Endodermal cell (in vitro differentiated cells): ENCODE measurements around the gene FGF14. TPM values are rescaled to one million over a fixed set of nuclear protein-coding genes. Genes with fewer than 3 reads are reported as not detected.
A peak's percentile ranks its signal among the peaks of the same experiment; 100 is the strongest.

ENCODE experiments used
- DNase-seq: peaks from one replicate; pipeline ENCODE4 v3.0.0-alpha.2; 2017
- H3K27ac ChIP-seq: 2 replicates; pipeline ENCODE4 v1.5.1; 2013; ENCODE audit warnings: mild to moderate bottlenecking, low read depth, low read length, moderate library complexity
- H3K27me3 ChIP-seq: 2 replicates; pipeline ENCODE4 v1.6.1; 2013; ENCODE audit warnings: mild to moderate bottlenecking, low read length, moderate library complexity; ENCODE audit not compliant: insufficient read depth, control insufficient read depth, poor library complexity, severe bottlenecking
- H3K36me3 ChIP-seq: 2 replicates; pipeline ENCODE4 v1.7.0; 2013; ENCODE audit warnings: mild to moderate bottlenecking, low read length, moderate library complexity; ENCODE audit not compliant: control insufficient read depth, insufficient read depth
- H3K4me1 ChIP-seq: one replicate; pipeline ENCODE4 v1.7.0; 2013; ENCODE audit warnings: low read length; ENCODE audit not compliant: control insufficient read depth, insufficient read depth
- H3K4me3 ChIP-seq: 2 replicates; pipeline ENCODE4 v1.5.1; 2013; ENCODE audit warnings: mild to moderate bottlenecking, low read length, moderate library complexity
- H3K9ac ChIP-seq: 2 replicates; pipeline ENCODE4 v1.6.1; 2013; ENCODE audit warnings: mild to moderate bottlenecking, low read length, moderate library complexity; ENCODE audit not compliant: poor library complexity, severe bottlenecking; ENCODE audit errors: extremely low read depth
- H3K9me3 ChIP-seq: 2 replicates; pipeline ENCODE4 v1.6.1; 2013; ENCODE audit warnings: mild to moderate bottlenecking, low read length, moderate library complexity; ENCODE audit not compliant: control insufficient read depth
- H3K27ac Mint-ChIP-seq: 2 replicates; pipeline ENCODE4 v1.8.0; 2020; ENCODE audit warnings: mixed read lengths
- H3K27me3 Mint-ChIP-seq: 2 replicates; pipeline ENCODE4 v1.8.0; 2021; ENCODE audit warnings: mild to moderate bottlenecking, mixed read lengths; ENCODE audit not compliant: insufficient read depth
- H3K36me3 Mint-ChIP-seq: 2 replicates; pipeline ENCODE4 v1.8.0; 2020; ENCODE audit warnings: low read depth, mixed read lengths
- H3K4me1 Mint-ChIP-seq: 2 replicates; pipeline ENCODE4 v1.8.0; 2020; ENCODE audit warnings: mixed read lengths
- H3K4me3 Mint-ChIP-seq: 2 replicates; pipeline ENCODE4 v1.8.0; 2020; ENCODE audit warnings: mild to moderate bottlenecking, moderate library complexity, mixed read lengths
- H3K9me3 Mint-ChIP-seq: 2 replicates; pipeline ENCODE4 v1.8.0; 2020; ENCODE audit warnings: mild to moderate bottlenecking, mixed read lengths
- CTCF ChIP-seq: fragments of 200-600 bp; sonication (generic); conservative IDR thresholded peaks from 2 replicates; pipeline ENCODE4 v1.5.0; 2021; ENCODE audit warnings: antibody characterized with exemption, mild to moderate bottlenecking
- WGBS, 2 experiments: methylation state at CpG; one replicate each; pipeline versions ENCODE4 v1.1.5 to v1.1.7; 2013; ENCODE audit warnings: missing lambda C conversion rate in 2 of 2, mixed read lengths in 1 of 2; ENCODE audit not compliant: insufficient coverage in 1 of 2, insufficient read length in 1 of 2; 5-methylcytosine and 5-hydroxymethylcytosine counted together
- total RNA-seq, 2 donors: library from RNA; stranded (reverse); fragmentation: NEBNext Ultra II Directional in 1 of 2; extraction: Animal tissue kit (Norgen Biotek cat#: 25700) in 1 of 2; gene quantifications; 2 replicates in 1 of 2; 3 replicates in 1 of 2; pipeline ENCODE4 v1.2.1, GENCODE V29; 2021

Gene FGF14
- total RNA-seq, 2 donors from 2014 or later, result 0.15 to 0.26 TPM

- peaks cover 9% of the 10 kb centered on the region for H3K9me3 ChIP-seq
- H3K4me3 Mint-ChIP-seq, result no peak overlapping the region
- 78 to 90% methylated on average over 1 to 2 of the region's 2 CpGs for WGBS, 2 experiments
These were observed 38.5 kb upstream of the FGF14 start for GRCh38 chr13:102440259-102440936.

DNA sequence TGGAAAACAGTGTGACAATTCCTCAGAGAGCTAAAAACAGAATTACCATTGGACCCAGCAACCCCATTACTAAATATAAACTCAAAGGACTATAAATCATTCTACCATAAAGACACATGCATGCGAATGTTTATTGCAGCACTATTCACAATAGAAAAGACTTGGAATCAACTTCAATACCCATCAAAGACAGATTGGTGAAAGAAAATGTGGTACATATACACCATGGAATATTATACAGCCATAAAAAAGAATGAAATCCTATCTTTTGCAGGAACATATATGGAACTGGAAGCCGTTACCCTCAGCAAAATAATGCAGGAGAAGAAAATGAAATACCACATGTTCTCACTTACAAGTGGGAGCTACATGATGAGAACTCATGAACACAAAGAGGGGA lies 20.8 kb upstream of the FGF14 start:
- Histone ChIP-seq H3K4me3 (no peak overlapping the region), H3K27ac (no peak overlapping the region), H3K4me1 (no peaks in the 10 kb centered on the region), H3K9me3 (peaks cover 27% of the 10 kb centered on the region), H3K9ac (no peak overlapping the region), H3K27me3 (no peaks in the 10 kb centered on the region), H3K36me3 (no peaks in the 10 kb centered on the region)
- no peak for TF ChIP-seq CTCF
- no peak overlapping the region for H3K27ac Mint-ChIP-seq
- no peaks in the 10 kb centered on the region for H3K36me3 Mint-ChIP-seq
- peaks cover 33% of the 10 kb centered on the region for H3K9me3 Mint-ChIP-seq
- H3K27me3 Mint-ChIP-seq, result no peaks in the 10 kb centered on the region
- DNase-seq, result no peak
- H3K4me3 Mint-ChIP-seq, result no peak overlapping the region
- 96% methylated on average over 2 of the region's 2 CpGs; no CpG with 5 or more reads in 1 of the 2 experiments for WGBS, 2 experiments
- H3K4me1 Mint-ChIP-seq, result no peaks in the 10 kb centered on the region

More at GRCh38 chr13:102440259-102440936, 38.5 kb upstream of the FGF14 start:
- Histone ChIP-seq H3K4me1 (no peaks in the 10 kb centered on the region), H3K36me3 (no peaks in the 10 kb centered on the region), H3K27me3 (no peaks in the 10 kb centered on the region), H3K27ac (no peak overlapping the region), H3K9ac (no peak overlapping the region), H3K4me3 (no peak overlapping the region)
- Mint-ChIP-seq H3K36me3 (no peaks in the 10 kb centered on the region), H3K27me3 (no peaks in the 10 kb centered on the region), H3K4me1 (peaks cover 6% of the 10 kb centered on the region), H3K27ac (no peak overlapping the region), H3K9me3 (peaks cover 4% of the 10 kb centered on the region)
- TF ChIP-seq CTCF, result no peak
- no peak for DNase-seq

- peak; percentile 80 for DNase-seq
- no peaks in the 10 kb centered on the region for H3K9me3 Mint-ChIP-seq
These were observed 3.8 kb upstream of the FGF14 start for GRCh38 chr13:102405499-102406100.

More at GRCh38 chr13:102405499-102406100, 3.8 kb upstream of the FGF14 start:
- TF ChIP-seq CTCF, result no peak
- Histone ChIP-seq H3K9me3 (no peaks in the 10 kb centered on the region), H3K9ac (no peak overlapping the region), H3K27me3 (peaks cover 37% of the 10 kb centered on the region), H3K27ac (no peak overlapping the region), H3K36me3 (no peaks in the 10 kb centered on the region), H3K4me1 (peaks cover 3% of the 10 kb centered on the region), H3K4me3 (no peak overlapping the region)
- peaks cover 37% of the 10 kb centered on the region for H3K27me3 Mint-ChIP-seq
- no peaks in the 10 kb centered on the region for H3K36me3 Mint-ChIP-seq
- no peak overlapping the region for H3K27ac Mint-ChIP-seq
- H3K4me1 Mint-ChIP-seq, result peaks cover 11% of the 10 kb centered on the region
- H3K4me3 Mint-ChIP-seq, result no peak overlapping the region
- 73 to 85% methylated on average over 2 to 3 of the region's 3 CpGs for WGBS, 2 experiments
